NCI-H1436 treated with DMSO at 0.1 percent for 48 hours (cell line): ENCODE data around the gene DDX50.
A peak's percentile ranks its signal among the peaks of the same experiment; 100 is the strongest.

Experiments used
- DNase-seq: peaks from one replicate; lab custom pipeline; 2025; lab: John Stamatoyannopoulos, UW

Gene DDX50

GRCh38 chr10:68982389-68982788 is 81.3 kb downstream of the DDX50 start:
- no peak for DNase-seq

DNA sequence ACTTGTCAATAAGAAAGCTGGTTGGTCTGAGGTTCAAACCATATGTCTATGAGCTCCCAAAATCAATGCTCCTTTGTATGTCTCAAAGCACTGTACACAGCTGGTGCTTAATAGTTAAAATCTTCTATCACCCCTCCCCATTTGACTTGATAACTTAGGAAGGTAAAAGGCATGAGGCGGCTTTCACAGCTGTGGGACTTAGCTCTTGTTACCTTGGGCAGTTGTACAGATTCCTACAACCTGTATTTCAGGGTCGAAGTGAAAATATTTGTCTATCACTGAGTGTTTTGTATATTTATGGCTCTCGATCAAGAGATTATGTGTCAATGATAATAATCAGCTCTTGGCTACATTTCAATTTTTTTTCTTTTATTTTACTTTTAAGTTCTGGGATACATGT is 86.5 kb downstream of the DDX50 start:
- no peak for DNase-seq

- DNase-seq = peak; percentile 93
Measured at GRCh38 chr10:68988530-68989316, 87.6 kb downstream of the DDX50 start, which contains the start of gene KIFBP. Gene KIFBP, plus strand, starts transcription at chr10:68988803. Its CDS starts 30 bp downstream, at chr10:68988833.

GRCh38 chr10:68989317-68989990 is 88.3 kb downstream of the DDX50 start:
- DNase-seq = no peak

GRCh38 chr10:68992636-68993440 is 91.7 kb downstream of the DDX50 start:
- DNase-seq = no peak
